Ishikawa (cell line): Measurements from ENCODE around the gene PDE7B.
A peak's percentile ranks its signal among the peaks of the same experiment; 100 is the strongest.

Experiments used
- CEBPB ChIP-seq: IDR thresholded peaks from 2 replicates; pipeline ENCODE4 v1.6.1; 2012
- CREB1 ChIP-seq: IDR thresholded peaks from 2 replicates; pipeline ENCODE4 v1.6.1; 2012; ENCODE audit warnings: low read depth
- EGR1 ChIP-seq: IDR thresholded peaks from 2 replicates; pipeline ENCODE4 v1.6.1; 2012
- EP300 ChIP-seq: IDR thresholded peaks from 2 replicates; pipeline ENCODE4 v1.6.1; 2012; ENCODE audit warnings: borderline replicate concordance
- FOXM1 ChIP-seq: IDR thresholded peaks from 2 replicates; pipeline ENCODE4 v1.6.1; 2012; ENCODE audit warnings: low read depth, borderline replicate concordance
- NFIC ChIP-seq: IDR thresholded peaks from 2 replicates; pipeline ENCODE4 v1.6.1; 2012
- RAD21 ChIP-seq: IDR thresholded peaks from 2 replicates; pipeline ENCODE4 v1.6.1; 2012; ENCODE audit warnings: low read depth
- TAF1 ChIP-seq: IDR thresholded peaks from 2 replicates; pipeline ENCODE4 v1.6.1; 2012; ENCODE audit warnings: low read depth, mild to moderate bottlenecking
- TCF12 ChIP-seq: IDR thresholded peaks from 2 replicates; pipeline ENCODE4 v1.6.1; 2012; ENCODE audit warnings: low read depth
- TEAD4 ChIP-seq: IDR thresholded peaks from 2 replicates; pipeline ENCODE4 v1.6.1; 2012
- YY1 ChIP-seq: IDR thresholded peaks from 2 replicates; pipeline ENCODE4 v1.6.1; 2012; ENCODE audit warnings: low read depth
- ZBTB7A ChIP-seq: IDR thresholded peaks from 2 replicates; pipeline ENCODE4 v1.6.1; 2012; ENCODE audit warnings: low read depth
- TF ChIP-seq, protein P1 (sequence below): IDR thresholded peaks from 2 replicates; pipeline ENCODE4 v1.6.1; 2012
- TF ChIP-seq, protein P2 (sequence below): IDR thresholded peaks from 2 replicates; pipeline ENCODE4 v1.6.1; 2012
- TF ChIP-seq, protein P3 (sequence below): IDR thresholded peaks from 2 replicates; pipeline ENCODE4 v1.6.1; 2012; ENCODE audit warnings: low read depth, mild to moderate bottlenecking

Gene PDE7B

DNA sequence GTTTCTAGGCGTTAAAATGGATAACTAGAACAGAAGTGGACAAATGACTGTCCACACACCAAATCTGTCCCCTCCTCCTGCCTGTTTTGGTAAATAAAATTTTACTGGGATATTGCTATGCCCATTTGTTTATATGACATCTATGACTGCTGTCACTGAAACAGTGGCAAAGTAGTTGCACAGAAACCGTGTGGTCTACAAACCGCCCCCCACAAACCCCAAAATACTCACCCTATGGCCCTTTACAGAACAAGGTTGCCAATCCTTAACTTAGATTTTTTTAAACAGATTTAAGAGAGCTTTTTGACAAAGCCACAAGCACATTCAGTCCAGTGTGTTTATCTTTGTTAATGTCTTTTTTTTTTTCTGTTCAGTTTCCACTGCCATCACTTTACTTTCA lies 260.8 kb downstream of the PDE7B start:
- TF ChIP-seq TAF1 (no peak), TEAD4 (no peak), CEBPB (no peak), EGR1 (no peak), RAD21 (no peak), CREB1 (no peak), EP300 (no peak), YY1 (no peak), FOXM1 (no peak), NFIC (no peak), TCF12 (no peak), ZBTB7A (no peak)
- TF ChIP-seq, protein P1, sequence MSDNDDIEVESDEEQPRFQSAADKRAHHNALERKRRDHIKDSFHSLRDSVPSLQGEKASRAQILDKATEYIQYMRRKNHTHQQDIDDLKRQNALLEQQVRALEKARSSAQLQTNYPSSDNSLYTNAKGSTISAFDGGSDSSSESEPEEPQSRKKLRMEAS = no peak
- TF ChIP-seq, protein P2, sequence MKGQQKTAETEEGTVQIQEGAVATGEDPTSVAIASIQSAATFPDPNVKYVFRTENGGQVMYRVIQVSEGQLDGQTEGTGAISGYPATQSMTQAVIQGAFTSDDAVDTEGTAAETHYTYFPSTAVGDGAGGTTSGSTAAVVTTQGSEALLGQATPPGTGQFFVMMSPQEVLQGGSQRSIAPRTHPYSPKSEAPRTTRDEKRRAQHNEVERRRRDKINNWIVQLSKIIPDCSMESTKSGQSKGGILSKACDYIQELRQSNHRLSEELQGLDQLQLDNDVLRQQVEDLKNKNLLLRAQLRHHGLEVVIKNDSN = no peak
- TF ChIP-seq, protein P3, sequence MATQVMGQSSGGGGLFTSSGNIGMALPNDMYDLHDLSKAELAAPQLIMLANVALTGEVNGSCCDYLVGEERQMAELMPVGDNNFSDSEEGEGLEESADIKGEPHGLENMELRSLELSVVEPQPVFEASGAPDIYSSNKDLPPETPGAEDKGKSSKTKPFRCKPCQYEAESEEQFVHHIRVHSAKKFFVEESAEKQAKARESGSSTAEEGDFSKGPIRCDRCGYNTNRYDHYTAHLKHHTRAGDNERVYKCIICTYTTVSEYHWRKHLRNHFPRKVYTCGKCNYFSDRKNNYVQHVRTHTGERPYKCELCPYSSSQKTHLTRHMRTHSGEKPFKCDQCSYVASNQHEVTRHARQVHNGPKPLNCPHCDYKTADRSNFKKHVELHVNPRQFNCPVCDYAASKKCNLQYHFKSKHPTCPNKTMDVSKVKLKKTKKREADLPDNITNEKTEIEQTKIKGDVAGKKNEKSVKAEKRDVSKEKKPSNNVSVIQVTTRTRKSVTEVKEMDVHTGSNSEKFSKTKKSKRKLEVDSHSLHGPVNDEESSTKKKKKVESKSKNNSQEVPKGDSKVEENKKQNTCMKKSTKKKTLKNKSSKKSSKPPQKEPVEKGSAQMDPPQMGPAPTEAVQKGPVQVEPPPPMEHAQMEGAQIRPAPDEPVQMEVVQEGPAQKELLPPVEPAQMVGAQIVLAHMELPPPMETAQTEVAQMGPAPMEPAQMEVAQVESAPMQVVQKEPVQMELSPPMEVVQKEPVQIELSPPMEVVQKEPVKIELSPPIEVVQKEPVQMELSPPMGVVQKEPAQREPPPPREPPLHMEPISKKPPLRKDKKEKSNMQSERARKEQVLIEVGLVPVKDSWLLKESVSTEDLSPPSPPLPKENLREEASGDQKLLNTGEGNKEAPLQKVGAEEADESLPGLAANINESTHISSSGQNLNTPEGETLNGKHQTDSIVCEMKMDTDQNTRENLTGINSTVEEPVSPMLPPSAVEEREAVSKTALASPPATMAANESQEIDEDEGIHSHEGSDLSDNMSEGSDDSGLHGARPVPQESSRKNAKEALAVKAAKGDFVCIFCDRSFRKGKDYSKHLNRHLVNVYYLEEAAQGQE = no peak

DNA sequence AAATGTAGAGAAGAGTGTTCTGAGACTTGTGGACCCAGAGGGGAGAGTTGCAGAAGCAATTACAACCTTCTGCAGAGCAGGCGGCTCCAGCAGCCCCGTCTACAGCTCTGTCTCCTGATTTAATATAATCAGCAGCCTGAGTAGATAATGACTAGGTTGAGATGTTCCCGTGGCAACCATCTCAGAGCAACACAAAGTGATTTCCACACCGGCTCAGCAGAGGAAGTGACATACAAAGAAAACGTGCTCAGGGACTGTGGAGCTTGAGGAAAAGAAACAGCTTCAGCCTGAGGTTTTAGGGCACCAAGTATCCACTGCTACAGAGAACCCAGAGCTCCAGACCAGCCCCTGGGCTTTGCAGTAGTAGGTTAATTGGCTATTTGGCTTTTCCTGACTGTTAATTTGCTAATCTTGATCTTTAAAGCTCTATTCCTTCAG lies 262.3 kb downstream of the PDE7B start:
- TF ChIP-seq, protein P2 = no peak
- TF ChIP-seq, protein P1 = peak; percentile 56

DNA sequence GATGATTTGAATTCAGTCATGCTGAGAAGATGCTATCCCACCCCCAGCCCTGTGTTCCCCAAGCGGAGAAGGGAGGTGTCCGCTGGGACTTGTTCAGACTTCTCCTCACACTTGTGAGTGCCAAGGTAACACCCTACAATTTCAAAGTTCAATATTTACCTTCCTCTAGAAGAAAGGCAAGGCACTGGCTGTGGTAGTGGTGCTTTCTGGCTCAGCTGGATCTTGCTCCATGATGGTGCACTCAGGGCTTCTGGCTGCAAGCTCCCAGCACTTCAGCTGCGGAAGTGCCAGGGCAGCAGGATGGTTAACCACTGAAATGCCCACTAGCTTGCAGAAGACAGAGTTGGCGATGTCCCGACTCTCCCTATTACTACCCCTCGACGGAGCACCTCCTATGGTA lies 263.2 kb downstream of the PDE7B start:
- TF ChIP-seq RAD21 = no peak
- TF ChIP-seq EGR1 = no peak
- no peak for TF ChIP-seq TAF1
- no peak for TF ChIP-seq YY1
- TF ChIP-seq, protein P2 = no peak
- no peak for TF ChIP-seq TCF12
- TF ChIP-seq, protein P3 = no peak
- TF ChIP-seq EP300 = no peak
- no peak for TF ChIP-seq ZBTB7A
- no peak for TF ChIP-seq FOXM1
- TF ChIP-seq TEAD4 = no peak
- TF ChIP-seq CREB1 = no peak
- no peak for TF ChIP-seq NFIC
- TF ChIP-seq, protein P1 = no peak
- no peak for TF ChIP-seq CEBPB

DNA sequence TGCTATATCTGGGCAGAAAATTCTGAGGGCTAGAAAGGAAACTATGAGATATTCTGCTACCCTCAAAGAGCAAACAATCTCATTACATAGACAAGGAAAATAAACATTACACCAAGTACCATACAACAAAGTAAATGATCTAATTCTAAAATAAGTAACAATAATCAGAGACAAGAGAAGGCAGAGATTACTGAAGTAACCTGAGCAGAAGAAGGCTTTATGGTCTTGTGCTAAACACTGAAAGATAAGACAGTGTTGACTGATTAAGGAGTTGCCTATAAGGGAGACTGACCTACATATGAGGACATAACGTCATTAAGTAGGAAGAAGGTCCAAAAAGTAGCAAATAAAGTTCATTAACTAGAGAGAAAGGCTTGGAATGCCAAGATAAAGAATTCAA lies 264.4 kb downstream of the PDE7B start:
- TF ChIP-seq TEAD4 = no peak
- TF ChIP-seq, protein P3 = no peak
- no peak for TF ChIP-seq YY1
- no peak for TF ChIP-seq TCF12
- TF ChIP-seq ZBTB7A = no peak
- no peak for TF ChIP-seq CEBPB
- TF ChIP-seq CREB1 = no peak
- TF ChIP-seq EP300 = no peak
- TF ChIP-seq NFIC = no peak
- TF ChIP-seq RAD21 = no peak
- TF ChIP-seq FOXM1 = no peak
- TF ChIP-seq EGR1 = no peak
- TF ChIP-seq, protein P1 = no peak
- TF ChIP-seq, protein P2 = no peak
- TF ChIP-seq TAF1 = no peak
